ENCODE measurements around the gene AKNAD1. TPM values are rescaled to one million over a fixed set of nuclear protein-coding genes. Genes with fewer than 3 reads are reported as not detected.

AKNAD1 gene
- total RNA-seq, 1 experiment from 2014 or later = not detected

DNA sequence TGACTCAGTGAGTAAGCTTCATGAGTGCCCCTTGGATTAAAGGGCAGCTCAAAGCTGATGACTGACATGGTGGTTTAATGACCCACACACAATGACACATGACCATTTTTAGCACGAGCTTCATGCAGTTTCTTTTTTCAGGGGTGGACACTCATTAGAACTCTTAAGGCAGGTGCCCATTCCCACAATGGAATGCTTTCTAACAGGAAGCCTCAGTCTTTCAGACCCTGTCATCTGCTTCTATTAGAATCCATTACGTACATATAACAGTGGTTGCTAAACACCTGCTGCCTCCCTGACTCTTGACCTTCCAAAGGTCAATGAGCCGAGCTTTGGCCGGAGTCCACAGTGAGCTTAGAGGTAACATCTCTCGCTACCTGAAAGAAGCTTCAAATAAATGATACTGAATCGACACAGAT, 27.4 kb downstream of the AKNAD1 start:
- no peak overlapping the region for H3K4me3 Mint-ChIP-seq (ENCODE audit: unreplicated experiment)
- H3K36me3 Mint-ChIP-seq (ENCODE audit: insufficient read depth, unreplicated experiment) = no peaks in the 10 kb centered on the region

GRCh38 chr1:108828074-108828961, 28.6 kb downstream of the AKNAD1 start:
- H3K9me3 Mint-ChIP-seq (ENCODE audit: unreplicated experiment) = no peaks in the 10 kb centered on the region
- no peak overlapping the region for H3K4me3 ChIP-seq (ENCODE audit: low read depth, low read length)
- peaks cover 10% of the 10 kb centered on the region; the same call in 1 of the 2 replicates for H3K4me1 ChIP-seq
- no peaks in the 10 kb centered on the region for H3K36me3 Mint-ChIP-seq (ENCODE audit: insufficient read depth, unreplicated experiment)
- CTCF ChIA-PET = interaction anchor here (0.6 to 1.9 kb wide), 4 partner anchors 37 to 135 kb away, joined by 4 to 10 read pairs (median 6); no protein-coding TSS in a partner anchor
- DNase-seq = peak; percentile 73 to 74
- peak; percentile 60 to 61 for TF ChIP-seq CTCF (IDR thresholded peaks at IDR 0.05; ENCODE audit: insufficient read depth in 1 of 2, low read depth in 1 of 2, low read length in 1 of 2, severe bottlenecking in 1 of 2, unreplicated experiment in 1 of 2)
- H3K4me1 Mint-ChIP-seq (ENCODE audit: low read depth, unreplicated experiment) = no peaks in the 10 kb centered on the region
- BruUV-seq (replicated peaks) = no TSS peak
- intact Hi-C loops (cut with micrococcal nuclease; ENCODE audit: unreplicated experiment) = loop anchor here (1.0 to 5.0 kb wide), 2 partner anchors 49 to 70 kb away; partner anchors contain the start of gene GPSM2
- POLR2A ChIA-PET = no interaction called here
- H3K36me3 ChIP-seq (ENCODE audit: control insufficient read depth, insufficient read depth, low read length) = no peaks in the 10 kb centered on the region
- H3K9me3 ChIP-seq = no peaks in the 10 kb centered on the region
- H3K4me3 Mint-ChIP-seq (ENCODE audit: unreplicated experiment) = no peak overlapping the region
- no peak overlapping the region for H3K27ac Mint-ChIP-seq (ENCODE audit: unreplicated experiment)
- H3K27me3 Mint-ChIP-seq (ENCODE audit: insufficient read depth, unreplicated experiment) = no peaks in the 10 kb centered on the region
- H3K27me3 ChIP-seq (replicated peaks; ENCODE audit: control insufficient read depth, insufficient read depth, low read length) = no peaks in the 10 kb centered on the region

More for the DNA sequence above, 27.4 kb downstream of the AKNAD1 start:
- CTCF ChIA-PET = interaction anchor here (1.9 kb wide), 1 partner anchor 36 kb away, joined by 6 read pairs; no protein-coding TSS in a partner anchor
- intact Hi-C loops (cut with micrococcal nuclease; ENCODE audit: unreplicated experiment) = loop anchor here (5.0 kb wide), 1 partner anchor 48 kb away; the partner anchor contains the start of gene GPSM2
- Histone ChIP-seq H3K9me3 (no peaks in the 10 kb centered on the region), H3K4me3 (ENCODE audit: low read depth, low read length) (no peak overlapping the region), H3K4me1 (peaks cover 10% of the 10 kb centered on the region; the same call in 1 of the 2 replicates), H3K36me3 (ENCODE audit: control insufficient read depth, insufficient read depth, low read length) (no peaks in the 10 kb centered on the region), H3K27me3 (replicated peaks; ENCODE audit: control insufficient read depth, insufficient read depth, low read length) (no peaks in the 10 kb centered on the region)
- H3K27me3 Mint-ChIP-seq (ENCODE audit: insufficient read depth, unreplicated experiment) = no peaks in the 10 kb centered on the region
- no peaks in the 10 kb centered on the region for H3K9me3 Mint-ChIP-seq (ENCODE audit: unreplicated experiment)
- DNase-seq = no peak
- no peak for TF ChIP-seq CTCF (IDR thresholded peaks at IDR 0.05; ENCODE audit: insufficient read depth in 1 of 2, low read depth in 1 of 2, low read length in 1 of 2, severe bottlenecking in 1 of 2, unreplicated experiment in 1 of 2)
- H3K4me1 Mint-ChIP-seq (ENCODE audit: low read depth, unreplicated experiment) = no peaks in the 10 kb centered on the region
- H3K27ac Mint-ChIP-seq (ENCODE audit: unreplicated experiment) = no peak overlapping the region
- BruUV-seq (replicated peaks) = no TSS peak
- POLR2A ChIA-PET = no interaction called here

DNA sequence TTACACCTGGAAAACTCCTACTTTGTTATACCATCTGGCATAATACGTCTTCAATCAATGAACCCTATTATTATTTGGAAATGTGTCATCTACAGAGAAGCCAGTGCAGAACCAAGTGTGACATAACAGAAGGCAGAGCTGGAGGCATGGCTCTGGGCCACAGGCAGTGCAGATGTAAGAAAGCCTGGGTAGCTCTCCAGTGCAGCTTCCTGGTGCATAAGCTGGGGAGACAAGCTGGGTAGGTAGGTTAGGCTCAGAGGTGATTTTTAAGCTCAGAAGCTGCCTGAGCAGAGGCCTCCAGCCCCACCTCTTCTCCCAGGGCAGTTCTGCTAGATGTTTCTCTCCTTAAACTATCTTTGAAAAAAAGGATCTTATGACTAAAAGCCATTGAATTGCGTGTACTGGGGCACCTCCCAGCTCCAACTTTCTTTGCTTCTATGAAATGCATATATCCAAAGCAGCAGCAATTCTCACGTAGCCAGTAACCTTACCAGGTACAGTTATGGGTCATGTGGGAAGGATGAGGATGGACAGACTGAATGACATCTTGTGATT, 30.7 kb downstream of the AKNAD1 start:
- Histone ChIP-seq H3K4me3 (ENCODE audit: low read depth, low read length) (no peak overlapping the region), H3K9me3 (no peaks in the 10 kb centered on the region), H3K36me3 (ENCODE audit: control insufficient read depth, insufficient read depth, low read length) (no peaks in the 10 kb centered on the region), H3K4me1 (peaks cover 10% of the 10 kb centered on the region; the same call in 1 of the 2 replicates), H3K27me3 (replicated peaks; ENCODE audit: control insufficient read depth, insufficient read depth, low read length) (no peaks in the 10 kb centered on the region)
- Mint-ChIP-seq H3K27ac (ENCODE audit: unreplicated experiment) (no peak overlapping the region), H3K9me3 (ENCODE audit: unreplicated experiment) (no peaks in the 10 kb centered on the region), H3K4me1 (ENCODE audit: low read depth, unreplicated experiment) (no peaks in the 10 kb centered on the region), H3K4me3 (ENCODE audit: unreplicated experiment) (no peak overlapping the region), H3K36me3 (ENCODE audit: insufficient read depth, unreplicated experiment) (no peaks in the 10 kb centered on the region), H3K27me3 (ENCODE audit: insufficient read depth, unreplicated experiment) (no peaks in the 10 kb centered on the region)
- no peak for TF ChIP-seq CTCF (IDR thresholded peaks at IDR 0.05; ENCODE audit: insufficient read depth in 1 of 2, low read depth in 1 of 2, low read length in 1 of 2, severe bottlenecking in 1 of 2, unreplicated experiment in 1 of 2)
- DNase-seq = no peak
- intact Hi-C loops (cut with micrococcal nuclease; ENCODE audit: unreplicated experiment) = loop anchor here (5.0 kb wide), 1 partner anchor 51 kb away; the partner anchor contains the start of gene GPSM2
- POLR2A ChIA-PET = no interaction called here
- CTCF ChIA-PET = interaction anchor here (1.3 kb wide), 1 partner anchor 72 kb away, joined by 5 read pairs; no protein-coding TSS in a partner anchor
- no TSS peak for BruUV-seq (replicated peaks)
